Motor neuron (in vitro differentiated cells): ENCODE measurements around the gene MRPS33. TPM values are rescaled to one million over a fixed set of nuclear protein-coding genes. Genes with fewer than 3 reads are reported as not detected.
A peak's percentile ranks its signal among the peaks of the same experiment; 100 is the strongest.

Experiments
- ATAC-seq, 8 experiments: fragments of 200-7000 bp; cut with Tn5 transposase; replicated peaks in 6 of 8; 2 replicates each; pipeline ENCODE4 v1.8.0; 2021; ENCODE audit warnings: mild to moderate bottlenecking in 8 of 8, moderate library complexity in 8 of 8
- H3K27ac ChIP-seq, 2 donors: fragments of 250-450 bp; sonication (Bioruptor Pico); 2 replicates each; pipeline ENCODE4 v1.9.0; 2021; ENCODE audit warnings: antibody characterized with exemption in 2 of 2, mild to moderate bottlenecking in 2 of 2, moderate library complexity in 1 of 2
- H3K4me1 ChIP-seq, 2 donors: fragments of 250-450 bp; sonication (Bioruptor Pico); replicated peaks in 1 of 2; 2 replicates each; pipeline ENCODE4 v1.6.1; 2021; ENCODE audit warnings: antibody characterized with exemption in 2 of 2, mild to moderate bottlenecking in 2 of 2, moderate library complexity in 1 of 2
- H3K4me3 ChIP-seq, 5 donors: fragments of 250-450 bp; sonication (Bioruptor Pico); 2 replicates each; pipeline ENCODE4 v1.9.0; 2021; ENCODE audit warnings: antibody characterized with exemption in 5 of 5, mild to moderate bottlenecking in 5 of 5, moderate library complexity in 4 of 5
- WGBS, 10 experiments: fragments of 450-650 bp; shearing (Covaris generic); methylation state at CpG; one replicate each; pipeline ENCODE4 v1.0.0; 2022; 5-methylcytosine and 5-hydroxymethylcytosine counted together
- in situ Hi-C, 9 experiments: fragments of 400-800 bp; cut with MboI; loops; one replicate each; pipeline ENCODE4 v1.15.0; 2021; ENCODE audit warnings: low sequenced_read_pairs in 9 of 9, low pct_unique_long_range_greater_than_20kb in 2 of 9; ENCODE audit not compliant: unreplicated experiment in 9 of 9
- total RNA-seq, 8 experiments: library from RNA; unstranded; fragments of 300-600 nt; gene quantifications; 2 replicates each; pipeline versions ENCODE4 v1.2.3 to v1.2.4, GENCODE V29; 2022

Gene MRPS33
- total RNA-seq, 8 experiments from 2014 or later: 69.1 to 182 (median 76.6) TPM

DNA sequence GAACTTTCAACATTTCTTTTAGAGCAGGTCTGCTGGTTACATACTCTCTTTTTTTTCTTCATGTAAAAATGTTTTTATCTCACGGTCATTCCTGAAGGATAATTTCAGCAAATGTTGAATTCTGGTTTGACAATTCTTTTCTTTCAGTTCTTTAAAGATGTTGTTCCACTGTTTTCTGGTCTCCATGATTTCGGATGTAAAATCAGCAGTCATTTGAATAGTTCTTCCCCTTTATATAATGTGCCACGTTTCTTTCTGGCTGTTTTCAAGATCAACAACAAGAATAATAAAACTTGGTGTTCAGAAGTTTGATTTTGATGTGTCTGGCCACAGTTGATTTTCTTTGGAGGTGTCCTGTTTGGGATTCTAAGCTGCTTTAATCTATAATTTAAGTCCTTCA lies 14.0 kb upstream of the MRPS33 start:
- Histone ChIP-seq H3K4me1 (no peaks in the 10 kb centered on the region), H3K27ac (no peak overlapping the region), H3K4me3 (no peak overlapping the region)
- in situ Hi-C loops: no loop called here
- ATAC-seq: no peak
- WGBS, 10 experiments: 0 to 86% (median 60%) methylated on average over 3 of the region's 3 CpGs

DNA sequence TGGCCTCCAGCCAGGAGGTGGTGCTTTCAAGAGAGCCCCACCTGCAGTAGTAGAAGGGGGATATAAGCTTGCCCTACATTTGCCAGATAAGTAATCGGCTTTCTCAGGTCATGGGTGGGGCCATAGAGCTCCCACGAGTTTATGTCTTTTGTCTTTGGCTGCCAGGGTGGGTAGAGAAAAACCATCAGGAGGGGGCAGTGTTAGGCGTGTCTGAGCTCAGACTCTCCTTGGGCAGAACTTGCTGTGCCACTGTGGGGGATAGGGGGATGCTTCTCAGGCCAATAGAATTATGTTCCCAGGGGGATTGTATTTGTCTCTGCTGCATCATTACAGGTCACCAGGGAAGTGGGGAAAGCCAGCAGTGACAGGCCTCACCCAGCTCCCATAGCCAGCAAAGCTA lies 12.3 kb upstream of the MRPS33 start:
- no peak overlapping the region for H3K4me3 ChIP-seq
- no peak for ATAC-seq
- no peaks in the 10 kb centered on the region for H3K4me1 ChIP-seq
- 20 to 100% (median 47%) methylated on average over 1 to 3 of the region's 3 CpGs; no CpG with 5 or more reads in 6 of the 10 experiments for WGBS, 10 experiments
- no peak overlapping the region for H3K27ac ChIP-seq
- in situ Hi-C loops: no loop called here

DNA sequence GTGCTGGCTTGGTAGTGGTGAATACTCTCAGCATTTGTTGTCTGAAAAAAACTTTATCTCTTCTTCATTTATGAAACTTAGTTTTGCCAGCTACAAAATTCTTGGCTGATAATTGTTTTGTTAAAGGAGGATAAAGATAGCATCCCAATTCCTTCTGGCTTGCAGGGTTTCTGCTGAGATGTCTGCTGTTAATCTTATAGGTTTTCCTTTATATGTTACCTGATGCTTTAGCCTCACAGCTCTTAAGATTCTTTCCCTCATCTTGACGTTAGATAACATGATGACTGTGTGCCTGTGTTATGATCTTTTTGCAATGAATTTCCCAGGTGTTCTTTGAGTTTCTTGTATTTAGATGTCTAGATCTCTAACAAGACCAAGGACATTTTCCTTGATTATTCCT lies 9.9 kb upstream of the MRPS33 start:
- WGBS, 10 experiments: 7 to 100% (median 75%) methylated on average over 1 of the region's 1 CpG; no CpG with 5 or more reads in 3 of the 10 experiments
- Histone ChIP-seq H3K27ac (no peak overlapping the region), H3K4me1 (no peaks in the 10 kb centered on the region), H3K4me3 (no peak overlapping the region)
- no peak for ATAC-seq
- in situ Hi-C loops: loop anchor here in 2 of 9 experiments (25.0 kb wide), 2 partner anchors 212 to 513 kb away; no protein-coding TSS in a partner anchor

DNA sequence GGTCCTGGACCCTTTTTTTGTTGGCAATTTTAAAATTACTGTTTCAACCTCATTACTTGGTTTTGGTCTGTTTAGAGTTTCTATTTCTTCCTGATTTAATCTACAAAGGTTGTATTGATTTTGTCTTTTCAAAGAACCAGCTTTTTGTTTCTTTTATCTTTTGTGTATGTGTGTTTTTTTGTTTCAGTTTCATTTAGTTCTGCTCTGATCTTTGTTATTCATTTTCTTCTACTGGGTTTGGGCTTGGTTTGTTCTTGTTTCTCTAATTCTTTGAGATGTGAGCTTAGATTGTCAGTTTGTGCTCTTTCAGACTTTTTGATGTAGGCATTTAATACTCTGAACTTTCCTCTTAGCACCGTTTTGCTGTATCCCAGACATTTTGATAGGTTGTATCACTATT lies 8.5 kb upstream of the MRPS33 start:
- Histone ChIP-seq H3K4me3 (no peak overlapping the region), H3K27ac (no peak overlapping the region), H3K4me1 (no peaks in the 10 kb centered on the region)
- ATAC-seq: no peak
- in situ Hi-C loops: loop anchor here in 2 of 9 experiments (25.0 kb wide), 2 partner anchors 211 to 514 kb away; no protein-coding TSS in a partner anchor
- WGBS, 10 experiments: 0 to 100% (median 63%) methylated on average over 1 of the region's 1 CpG; no CpG with 5 or more reads in 1 of the 10 experiments

DNA sequence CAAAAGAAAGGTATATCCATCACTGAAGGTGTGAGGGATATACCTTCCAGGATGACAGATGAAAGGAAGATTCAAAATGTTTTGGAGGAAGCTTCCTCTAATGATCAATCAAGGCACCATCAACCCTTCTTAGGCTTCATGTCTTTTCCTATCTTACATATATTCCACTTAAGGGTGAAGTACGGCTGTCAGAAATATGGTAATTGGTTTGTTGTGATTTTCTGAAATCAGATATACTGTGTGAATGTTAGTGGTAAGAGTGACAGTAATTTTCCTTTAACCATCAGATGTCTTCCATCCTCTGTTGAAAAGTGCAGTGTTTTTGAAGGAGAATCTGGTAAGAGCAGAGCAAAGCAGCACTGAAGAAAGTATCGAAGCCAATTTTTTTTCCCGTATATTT lies 2.8 kb upstream of the MRPS33 start:
- no peak overlapping the region for H3K4me3 ChIP-seq
- in situ Hi-C loops: loop anchor here in 4 of 9 experiments (10.0 to 25.0 kb wide), 4 partner anchors 203 to 520 kb away; no protein-coding TSS in a partner anchor
- no peak overlapping the region for H3K27ac ChIP-seq
- no peak for ATAC-seq
- peaks cover 4 to 10% of the 10 kb centered on the region in 2 donors for H3K4me1 ChIP-seq
- 71 to 100% (median 87%) methylated on average over 1 to 3 of the region's 3 CpGs; no CpG with 5 or more reads in 2 of the 10 experiments for WGBS, 10 experiments

DNA sequence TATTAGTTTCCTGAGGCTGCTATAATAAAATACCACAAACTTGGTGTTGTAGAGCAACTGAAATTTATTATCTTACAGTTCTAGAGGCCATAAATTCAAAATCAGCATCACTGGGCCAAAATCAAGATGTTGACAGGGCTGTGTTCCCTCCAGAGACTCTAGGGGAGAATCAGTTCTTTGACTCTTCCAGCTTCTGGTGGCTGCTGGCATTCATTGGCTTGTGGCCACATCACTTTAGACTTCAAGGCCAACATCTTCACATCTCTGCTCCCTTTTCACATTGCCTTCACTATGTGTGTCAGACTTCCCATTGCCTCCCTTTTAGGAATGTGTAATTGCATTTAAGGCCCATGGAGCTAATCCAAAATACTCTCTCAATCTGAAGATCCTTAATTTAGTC lies 1.6 kb upstream of the MRPS33 start:
- no peak overlapping the region for H3K4me3 ChIP-seq
- no peak for ATAC-seq
- H3K4me1 ChIP-seq: peaks cover 4 to 10% of the 10 kb centered on the region in 2 donors
- in situ Hi-C loops: loop anchor here in 4 of 9 experiments (10.0 to 25.0 kb wide), 4 partner anchors 202 to 521 kb away; no protein-coding TSS in a partner anchor
- no peak overlapping the region for H3K27ac ChIP-seq

DNA sequence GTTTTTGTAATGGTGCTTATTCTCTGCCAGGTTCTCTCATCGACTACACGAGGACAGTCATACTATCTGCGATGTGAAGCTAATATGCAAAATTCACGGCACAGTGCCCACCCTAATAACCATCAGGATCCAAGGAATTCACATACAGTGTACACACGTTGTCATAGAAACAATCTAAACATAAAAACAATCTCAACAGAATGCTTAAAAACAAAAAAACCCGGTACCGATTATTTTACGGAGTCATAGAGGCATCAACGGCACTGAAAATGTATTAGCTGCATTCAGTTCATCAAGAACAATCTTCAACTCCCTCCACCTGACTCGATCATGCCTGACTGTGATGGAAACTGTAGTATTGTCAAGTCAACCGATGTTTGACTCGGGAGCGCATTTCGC lies 628 bp downstream of the MRPS33 start:
- H3K4me1 ChIP-seq: peaks cover 4 to 10% of the 10 kb centered on the region in 2 donors
- peak overlapping the region; percentile 52 to 67 (median 62) for H3K4me3 ChIP-seq
- in situ Hi-C loops: loop anchor here in 4 of 9 experiments (10.0 to 25.0 kb wide), 4 partner anchors 199 to 523 kb away; no protein-coding TSS in a partner anchor
- 0 to 5% (median 0%) methylated on average over 2 to 14 of the region's 14 CpGs; no CpG with 5 or more reads in 2 of the 10 experiments for WGBS, 10 experiments
- H3K27ac ChIP-seq: peak overlapping the region; percentile 70 to 76
- peak in 6 of 8 experiments; percentile 1 to 29 (median 10) for ATAC-seq

DNA sequence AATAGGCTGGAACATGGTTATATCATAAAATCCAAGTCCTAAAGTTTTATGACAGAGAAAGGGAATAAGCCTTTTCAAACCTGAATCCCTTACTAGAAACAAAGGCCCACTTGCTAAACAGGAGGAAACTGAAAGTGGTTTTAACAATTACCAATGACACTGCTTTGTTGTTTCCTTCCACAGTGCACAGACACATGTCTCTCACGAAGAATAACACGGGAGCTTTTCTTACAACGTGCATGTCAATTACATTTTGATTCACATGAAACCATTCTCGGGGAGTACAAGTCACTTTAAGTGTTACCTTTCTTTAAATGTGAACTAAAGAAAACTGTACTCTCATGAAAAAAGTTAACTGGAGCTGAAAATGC lies 1.4 kb downstream of the MRPS33 start:
- H3K4me3 ChIP-seq: peak overlapping the region in 4 of 5 donors; percentile 52 to 67 (median 64)
- WGBS, 10 experiments: 50 to 92% (median 54%) methylated on average over 1 to 4 of the region's 4 CpGs
- peaks cover 4 to 10% of the 10 kb centered on the region in 2 donors for H3K4me1 ChIP-seq
- H3K27ac ChIP-seq: no peak overlapping the region
- in situ Hi-C loops: loop anchor here in 4 of 9 experiments (10.0 to 25.0 kb wide), 4 partner anchors 199 to 524 kb away; no protein-coding TSS in a partner anchor
- ATAC-seq: no peak

DNA sequence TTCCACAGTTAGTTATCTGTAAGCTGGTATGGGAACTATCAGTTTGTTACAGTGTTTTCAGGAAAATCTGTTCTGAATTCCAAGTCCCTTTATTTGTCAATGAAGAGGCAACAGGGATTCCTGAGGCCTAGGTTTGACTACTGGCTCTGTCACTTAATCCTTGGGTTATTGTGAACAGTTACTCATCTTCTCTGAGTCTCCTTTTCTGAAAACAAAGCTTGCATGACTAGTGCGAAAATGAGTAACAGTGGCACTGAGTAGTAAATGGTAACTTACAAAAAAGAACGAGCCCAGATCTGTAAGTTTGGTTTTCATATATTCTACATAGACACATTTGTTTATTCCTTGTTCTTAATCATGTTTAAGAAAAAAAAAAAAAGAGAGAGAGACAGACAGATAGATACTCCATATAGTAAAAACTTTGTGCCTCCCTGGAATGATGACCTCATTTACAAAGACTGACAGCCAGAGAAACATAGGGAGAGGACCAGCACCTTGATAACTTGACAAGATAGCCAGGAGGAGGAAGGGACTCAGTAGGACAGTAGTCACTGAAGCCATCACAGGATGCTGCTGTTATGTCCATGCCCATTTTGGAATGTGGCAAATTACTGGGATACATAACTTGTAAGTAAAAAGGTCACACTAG lies 1.9 kb downstream of the MRPS33 start:
- peaks cover 4 to 10% of the 10 kb centered on the region in 2 donors for H3K4me1 ChIP-seq
- H3K27ac ChIP-seq: no peak overlapping the region
- no peak for ATAC-seq
- 8 to 92% (median 82%) methylated on average over 1 to 2 of the region's 2 CpGs; no CpG with 5 or more reads in 3 of the 10 experiments for WGBS, 10 experiments
- peak overlapping the region in 2 of 5 donors; percentile 61 to 66 for H3K4me3 ChIP-seq
- in situ Hi-C loops: loop anchor here in 4 of 9 experiments (10.0 to 25.0 kb wide), 4 partner anchors 198 to 524 kb away; no protein-coding TSS in a partner anchor

DNA sequence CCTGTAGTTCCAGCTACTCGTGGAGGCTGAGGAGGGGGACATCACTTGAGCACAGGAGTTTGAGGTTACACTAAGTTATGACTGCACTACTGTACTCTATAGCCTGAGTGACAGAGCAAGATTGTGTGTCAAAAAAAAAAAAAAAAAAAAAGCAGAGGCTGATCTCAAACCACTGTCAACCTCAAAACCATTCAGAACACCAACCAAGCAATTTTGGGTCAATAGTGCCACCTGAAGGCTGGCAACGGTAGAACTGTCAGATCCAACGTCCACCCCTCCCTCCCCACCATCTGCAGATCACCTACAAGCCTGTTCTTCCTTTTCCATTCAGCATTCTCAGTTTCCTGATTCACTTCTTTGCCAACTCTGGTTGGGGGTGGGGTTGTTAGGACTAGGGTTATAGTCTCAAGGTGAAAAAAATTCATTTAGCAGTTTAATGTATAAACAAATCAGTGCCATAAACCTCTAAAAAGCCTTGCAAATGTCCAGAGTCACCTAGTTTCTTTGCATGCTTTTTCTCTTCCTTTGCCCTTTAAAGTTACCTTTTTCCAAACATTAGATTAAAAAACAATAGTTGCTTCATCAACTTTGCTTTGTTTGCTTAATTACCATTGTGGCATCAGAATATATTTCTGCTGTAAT lies 2.6 kb downstream of the MRPS33 start:
- Histone ChIP-seq H3K4me3 (no peak overlapping the region), H3K4me1 (peaks cover 4 to 10% of the 10 kb centered on the region in 2 donors), H3K27ac (no peak overlapping the region)
- peak in 3 of 8 experiments; percentile 7 to 14 (median 11) for ATAC-seq
- 0 to 100% (median 67%) methylated on average over 1 to 3 of the region's 3 CpGs; no CpG with 5 or more reads in 1 of the 10 experiments for WGBS, 10 experiments
- in situ Hi-C loops: loop anchor here in 4 of 9 experiments (10.0 to 25.0 kb wide), 4 partner anchors 197 to 525 kb away; no protein-coding TSS in a partner anchor

DNA sequence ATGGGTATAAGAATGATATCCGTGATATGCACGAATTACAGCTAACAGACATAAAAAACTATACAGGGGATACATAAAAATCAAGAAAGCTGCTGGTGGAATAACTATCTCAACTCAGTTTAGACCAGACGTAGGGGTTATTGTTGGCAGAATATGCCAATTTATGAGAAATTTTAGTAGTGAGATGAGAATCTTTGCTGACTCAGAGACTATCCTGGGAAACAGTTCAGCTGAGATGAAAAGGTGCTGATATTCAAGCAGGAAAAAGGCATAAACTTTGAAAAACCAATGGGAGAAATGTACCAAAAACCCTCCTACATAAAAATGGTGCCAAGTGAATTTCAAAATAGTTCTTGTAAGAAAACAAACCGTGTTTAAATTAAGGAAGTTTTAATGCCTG lies 3.3 kb downstream of the MRPS33 start:
- 22 to 100% (median 82%) methylated on average over 1 to 4 of the region's 4 CpGs for WGBS, 10 experiments
- H3K4me1 ChIP-seq: peaks cover 4 to 10% of the 10 kb centered on the region in 2 donors
- no peak overlapping the region for H3K27ac ChIP-seq
- H3K4me3 ChIP-seq: no peak overlapping the region
- ATAC-seq: no peak
- in situ Hi-C loops: loop anchor here in 4 of 9 experiments (10.0 to 25.0 kb wide), 4 partner anchors 197 to 526 kb away; no protein-coding TSS in a partner anchor

DNA sequence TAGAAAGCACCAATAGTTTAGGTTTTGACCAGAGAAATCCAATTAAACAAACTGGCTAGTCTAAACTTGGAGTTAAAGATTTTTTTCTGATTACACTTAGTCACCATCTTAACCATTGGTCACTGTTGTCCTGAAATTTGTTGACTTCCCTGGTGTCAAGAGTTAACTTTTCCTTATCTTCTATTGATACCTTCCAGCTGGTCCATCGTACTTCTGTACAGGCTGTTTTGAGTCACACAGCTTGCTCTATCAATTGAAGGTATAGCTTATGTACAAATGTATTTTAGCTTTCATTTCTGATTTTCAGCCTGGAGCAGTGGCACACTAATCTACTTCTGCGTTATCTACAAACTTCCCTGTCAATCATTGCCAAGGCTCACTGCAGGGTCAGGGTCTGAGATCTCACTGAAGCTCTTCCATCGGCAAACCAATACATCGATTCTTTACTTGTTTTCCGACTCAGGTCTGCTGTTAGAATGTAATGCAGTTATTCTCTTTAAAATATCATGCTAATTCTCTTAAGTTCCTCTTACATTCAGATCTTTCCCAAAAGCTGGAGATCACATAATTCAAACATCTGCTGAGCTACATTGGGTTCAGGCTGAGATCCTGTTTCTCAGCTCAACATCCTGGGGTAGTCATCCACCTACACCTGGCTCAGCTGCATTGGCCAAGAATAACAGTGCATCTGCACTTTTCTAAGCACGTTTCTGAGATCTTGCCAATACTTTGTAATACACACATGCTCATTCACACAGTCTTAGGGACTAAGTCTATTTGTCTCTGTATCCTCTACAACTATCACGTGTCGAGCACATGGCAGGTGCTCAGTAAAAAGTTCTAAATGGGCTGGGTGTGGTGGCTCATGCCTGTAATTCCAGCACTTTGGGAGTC lies 11.3 kb downstream of the MRPS33 start:
- 47 to 95% (median 84%) methylated on average over 1 to 6 of the region's 8 CpGs for WGBS, 10 experiments
- in situ Hi-C loops: loop anchor here in 3 of 9 experiments (10.0 to 25.0 kb wide), 3 partner anchors 189 to 534 kb away; no protein-coding TSS in a partner anchor

More for the DNA sequence above, 11.3 kb downstream of the MRPS33 start:
- Histone ChIP-seq H3K4me1 (no peaks in the 10 kb centered on the region), H3K4me3 (no peak overlapping the region), H3K27ac (no peak overlapping the region)
- no peak for ATAC-seq
